GM18870 (cell line): ENCODE measurements around the gene EIF3I.

Experiments
- ATAC-seq: cut with Tn5 transposase; IDR thresholded peaks from one replicate; pipeline ENCODE4 v1.9.1; 2021; ENCODE audit warnings: moderate library complexity; ENCODE audit not compliant: unreplicated experiment

EIF3I gene

GRCh38 chr1:32198237-32199042 lies 23.8 kb upstream of the EIF3I start:
- no peak for ATAC-seq

DNA sequence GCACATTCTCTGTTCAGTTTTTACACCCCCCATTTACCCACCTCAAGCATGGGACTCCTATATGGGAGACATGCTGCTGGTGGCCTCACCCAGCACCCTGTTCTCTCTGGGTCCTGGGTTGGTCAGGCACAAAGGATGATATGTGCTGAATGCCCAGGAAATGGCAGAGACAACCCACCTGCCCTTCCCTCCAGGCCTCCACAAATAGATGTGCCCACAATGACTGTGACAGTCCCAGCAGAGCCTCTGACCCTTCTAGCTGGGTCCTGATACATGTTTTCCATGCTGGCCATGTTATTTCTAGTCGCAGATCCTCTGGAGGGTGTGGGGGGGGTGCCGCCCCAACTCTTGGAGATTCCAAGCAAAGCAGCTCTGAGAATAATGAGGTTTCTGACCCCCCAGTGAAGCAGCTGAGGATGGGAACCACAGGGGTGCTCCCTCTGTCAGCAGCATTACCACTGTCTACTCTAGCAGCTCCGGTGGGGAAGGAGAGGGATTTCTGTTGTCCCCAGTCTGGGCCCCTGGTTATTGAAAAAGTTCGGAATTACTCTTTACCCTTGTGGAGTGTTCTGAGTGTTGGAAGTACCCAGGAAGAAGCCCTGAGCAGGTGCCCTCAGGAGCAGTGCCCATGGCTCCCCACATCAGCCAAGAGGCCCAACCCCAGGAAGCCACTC lies 23.0 kb upstream of the EIF3I start:
- ATAC-seq = no peak

GRCh38 chr1:32199717-32200072 lies 22.5 kb upstream of the EIF3I start:
- no peak for ATAC-seq

GRCh38 chr1:32200226-32201010 lies 21.8 kb upstream of the EIF3I start, which contains the start of gene CCDC28B:
CCDC28B (plus strand) TSS chr1:32200595; CDS start chr1:32201936, 1,341 bp downstream.
- ATAC-seq = no peak

GRCh38 chr1:32201011-32201855 lies 21.0 kb upstream of the EIF3I start:
- peak; percentile 45 for ATAC-seq

- ATAC-seq = no peak
Measured at GRCh38 chr1:32204943-32205361, 17.3 kb upstream of the EIF3I start.

GRCh38 chr1:32205401-32206370 lies 16.5 kb upstream of the EIF3I start, which contains the start of gene IQCC:
IQCC (plus strand) TSS chr1:32205671; CDS start chr1:32205682, 11 bp downstream.
- ATAC-seq = no peak

DNA sequence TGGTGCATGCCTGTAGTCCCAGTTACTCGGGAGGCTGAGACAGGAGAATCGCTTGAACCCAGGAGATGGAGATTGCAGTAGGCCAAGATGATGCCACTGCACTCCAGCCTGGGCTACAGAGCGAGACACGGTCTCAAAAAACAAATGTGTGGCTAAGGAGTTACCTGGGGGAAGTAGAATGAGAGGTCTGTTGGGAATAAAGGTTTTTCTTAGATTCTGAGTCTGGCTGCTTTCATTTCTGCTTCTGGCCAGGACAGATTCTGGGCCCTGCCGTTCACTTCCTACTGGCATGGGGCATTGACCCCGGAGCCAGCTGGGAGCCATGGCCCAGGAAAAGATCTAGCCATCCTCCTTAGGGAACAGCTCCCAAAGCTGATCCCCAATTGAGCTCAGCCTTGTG lies 13.7 kb upstream of the EIF3I start:
- no peak for ATAC-seq

DNA sequence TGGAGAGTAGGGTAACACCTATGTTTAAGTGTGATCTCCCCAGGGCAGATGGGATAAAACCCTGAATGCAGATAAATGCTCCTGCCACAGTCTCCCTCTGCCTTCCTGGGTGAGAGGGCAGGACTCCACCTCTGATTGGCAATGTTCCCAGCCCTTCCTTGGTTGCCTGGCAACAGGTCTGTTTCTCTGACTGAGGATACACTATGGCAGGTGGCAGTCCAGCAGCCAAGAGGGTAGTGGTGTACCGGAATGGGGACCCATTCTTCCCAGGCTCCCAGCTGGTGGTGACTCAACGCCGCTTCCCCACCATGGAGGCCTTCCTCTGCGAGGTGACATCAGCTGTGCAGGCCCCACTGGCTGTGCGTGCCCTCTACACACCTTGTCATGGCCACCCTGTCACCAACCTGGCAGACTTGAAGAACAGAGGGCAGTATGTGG lies 13.3 kb upstream of the EIF3I start, which contains the start of gene DCDC2B:
DCDC2B (plus strand) TSS at position 199 of the 438 bp plus-strand sequence; CDS start at position 204, 5 bp downstream.
- ATAC-seq = no peak

DNA sequence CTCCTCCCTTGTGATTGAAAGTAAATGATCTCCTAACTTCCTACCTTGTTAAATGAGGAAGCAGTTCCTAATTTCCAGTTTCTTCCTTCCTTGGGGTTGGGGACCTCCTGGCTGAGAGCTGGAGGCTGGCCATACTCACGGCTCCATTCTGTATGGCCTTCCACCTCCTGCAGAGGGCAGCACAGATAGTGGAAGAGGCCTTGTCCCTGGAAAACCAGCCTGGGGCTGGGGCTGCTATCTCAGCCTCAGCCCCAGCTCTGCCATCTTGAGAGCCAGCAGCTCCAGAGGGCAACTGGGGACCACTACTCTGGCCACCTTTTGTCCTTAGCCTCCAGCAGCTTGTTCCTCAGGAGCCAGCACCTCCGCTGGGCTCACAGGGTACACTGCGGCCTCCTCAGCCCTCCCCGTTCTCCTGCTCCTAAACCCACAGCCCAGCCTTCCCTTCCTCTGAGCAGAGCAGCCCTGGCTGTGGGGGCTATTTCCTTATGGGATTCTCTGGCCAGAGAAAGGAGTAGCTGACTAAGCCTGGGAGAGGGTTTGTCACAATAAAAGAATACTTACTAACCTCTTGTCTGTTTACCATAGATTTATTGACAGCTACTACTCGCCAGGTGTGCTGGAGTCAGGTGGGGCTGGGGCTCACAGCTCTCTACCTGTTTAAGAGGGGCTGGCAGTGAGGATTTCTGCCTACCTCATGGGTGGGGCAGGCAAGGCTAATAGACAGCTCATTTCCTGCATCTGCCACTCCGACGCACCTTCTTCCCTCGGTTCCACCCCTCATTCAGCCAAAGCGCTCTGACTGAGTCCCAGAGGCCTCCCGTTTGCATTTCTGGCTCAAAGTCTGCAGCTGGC lies 6.4 kb upstream of the EIF3I start:
- ATAC-seq = no peak

- no peak for ATAC-seq
Measured at GRCh38 chr1:32216566-32216965, 5.6 kb upstream of the EIF3I start.

DNA sequence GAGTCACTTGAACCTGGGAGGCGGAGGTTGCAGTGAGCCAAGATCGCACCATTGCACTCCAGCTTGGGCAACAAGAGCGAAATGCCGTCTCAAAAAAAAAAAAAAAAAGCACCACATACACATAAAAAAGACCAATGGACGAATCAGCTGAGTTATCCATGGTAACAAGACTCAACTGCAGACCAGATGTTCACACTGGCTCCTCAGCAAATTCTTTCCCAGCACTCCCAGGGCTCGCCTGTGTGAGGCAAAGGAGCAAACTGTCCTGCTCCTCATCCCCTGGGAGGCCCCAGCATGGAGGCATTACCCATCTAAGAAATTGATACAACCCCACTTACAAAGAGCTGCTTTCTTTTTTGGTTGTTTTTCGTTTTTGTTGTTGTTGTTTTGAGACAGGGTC lies 3.2 kb upstream of the EIF3I start:
- no peak for ATAC-seq

GRCh38 chr1:32220746-32221580 lies 1.2 kb upstream of the EIF3I start:
- ATAC-seq = no peak

GRCh38 chr1:32221581-32221979 lies 627 bp upstream of the EIF3I start:
- no peak for ATAC-seq

DNA sequence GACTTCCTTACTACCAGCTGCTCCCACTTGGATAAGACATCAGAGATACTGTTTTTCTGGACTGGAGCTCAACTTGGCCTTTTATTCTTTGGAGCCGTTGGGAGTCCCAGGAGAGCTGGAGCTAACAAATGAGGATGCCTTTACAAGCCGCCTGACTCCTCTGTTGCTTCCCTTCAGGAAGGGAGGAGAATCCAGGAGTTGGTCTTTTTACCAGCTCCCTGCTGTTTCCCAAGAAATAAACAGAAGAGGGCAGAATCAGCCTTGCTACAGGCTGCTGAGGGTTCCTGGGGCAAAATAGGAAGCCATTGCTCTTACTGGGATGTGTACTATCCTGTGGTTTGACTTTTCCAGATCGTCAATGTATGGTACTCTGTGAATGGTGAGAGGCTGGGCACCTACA lies 1.5 kb downstream of the EIF3I start:
- ATAC-seq = no peak

- no peak for ATAC-seq
Measured at GRCh38 chr1:32224285-32224684, 2.1 kb downstream of the EIF3I start.

- ATAC-seq = no peak
Measured at GRCh38 chr1:32228771-32229170, 6.6 kb downstream of the EIF3I start.
